HepG2 (cell line): ENCODE measurements around the gene NUDT6. TPM values are rescaled to one million over a fixed set of nuclear protein-coding genes. Genes with fewer than 3 reads are reported as not detected.

Experiments
- ATAC-seq: fragments of 200-7000 bp; cut with Tn5 transposase; 3 replicates; pipeline ENCODE4 v1.9.1; 2020; ENCODE audit warnings: mild to moderate bottlenecking, moderate library complexity
- BruUV-seq: library from RNA; stranded (reverse); fragments of 400-500 nt; replicated peaks from 2 replicates; lab custom pipeline; 2021; lab: Mats Ljungman, UMichigan
- CTCF ChIA-PET: fragments of 300-600 bp; formaldehyde crosslinking; extraction: SDS; loops from one replicate; lab custom pipeline; 2021; ENCODE audit warnings: low total read pairs, inconsistent platforms, low intra/inter-chr PET ratio; lab: Yijun Ruan, JAX
- POLR2A ChIA-PET: fragments of 350-600 bp; sonication (Branson Sonifier 250); formaldehyde crosslinking; loops from one replicate; lab custom pipeline; 2020; ENCODE audit warnings: antibody characterized with exemption, inconsistent platforms; lab: Yijun Ruan, JAX
- DNase-seq: peaks from one replicate; pipeline ENCODE4 v3.0.0-alpha.2; 2015; ENCODE audit warnings: low spot score
- FAIRE-seq: peaks from 3 replicates; lab custom pipeline; 2011; peaks lifted over from hg19 to GRCh38; lab: Jason Lieb, UNC
- H2AFZ ChIP-seq: one replicate; pipeline ENCODE4 v1.6.1; 2011; ENCODE audit warnings: low read length, inconsistent platforms
- H3K27ac ChIP-seq: fragments of 300-600 bp; 3 replicates; pipeline ENCODE4 v1.8.0; 2011; ENCODE audit warnings: mixed run types, mild to moderate bottlenecking, mixed read lengths, low read length, inconsistent platforms; ENCODE audit not compliant: insufficient read depth; ENCODE audit errors: extremely low read length
- H3K27me3 ChIP-seq, 2 experiments: fragments of 200-600 bp in 1 of 2; 2 replicates in 1 of 2; 3 replicates in 1 of 2; pipeline versions ENCODE4 v1.6.0 to v1.8.0; 2011; ENCODE audit warnings: low read length in 2 of 2, mild to moderate bottlenecking in 2 of 2, moderate library complexity in 2 of 2, inconsistent platforms in 1 of 2; ENCODE audit not compliant: insufficient read depth in 2 of 2, control insufficient read depth in 1 of 2
- H3K36me3 ChIP-seq, 2 experiments: fragments of 200-600 bp in 1 of 2; replicated peaks in 1 of 2; 2 replicates in 1 of 2; 3 replicates in 1 of 2; pipeline versions ENCODE4 v1.5.1 to v1.8.0; 2011; ENCODE audit warnings: low read length in 2 of 2, inconsistent platforms in 1 of 2; ENCODE audit not compliant: insufficient read depth in 2 of 2, control insufficient read depth in 1 of 2
- H3K4me1 ChIP-seq: 2 replicates; pipeline ENCODE4 v1.5.1; 2012; ENCODE audit warnings: low read length, inconsistent platforms; ENCODE audit not compliant: insufficient read depth
- H3K4me2 ChIP-seq: 2 replicates; pipeline ENCODE4 v1.6.0; 2011; ENCODE audit warnings: low read depth, low read length, inconsistent platforms
- H3K4me3 ChIP-seq, 3 experiments: fragments of 200-600 bp in 1 of 3; sonication (generic), shearing (Covaris generic) in 1 of 3; replicated peaks in 1 of 3; 2 replicates each; pipeline ENCODE4 v1.5.1; 2011 to 2016; ENCODE audit warnings: low read length in 3 of 3, inconsistent platforms in 2 of 3, low read depth in 2 of 3, mild to moderate bottlenecking in 2 of 3, control low read depth in 1 of 3, mixed read lengths in 1 of 3; ENCODE audit not compliant: insufficient read depth in 1 of 3
- H3K79me2 ChIP-seq: one replicate; pipeline ENCODE4 v1.6.1; 2011; ENCODE audit warnings: low read length, inconsistent platforms; ENCODE audit not compliant: insufficient read depth
- H3K9ac ChIP-seq: 2 replicates; pipeline ENCODE4 v1.6.0; 2011; ENCODE audit warnings: mild to moderate bottlenecking, low read depth, low read length, inconsistent platforms; ENCODE audit not compliant: insufficient read depth
- H3K9me3 ChIP-seq: 2 replicates; pipeline ENCODE4 v1.5.1; 2012; ENCODE audit warnings: mild to moderate bottlenecking, low read length
- H4K20me1 ChIP-seq: 2 replicates; pipeline ENCODE4 v1.6.0; 2011; ENCODE audit warnings: inconsistent platforms, mild to moderate bottlenecking, low read length, moderate library complexity; ENCODE audit not compliant: insufficient read depth
- E2F2 ChIP-seq: sonication (generic); formaldehyde crosslinking; IDR thresholded peaks from 2 replicates; pipeline ENCODE4 v1.4.0; 2020; ENCODE audit warnings: missing genetic modification reagents, borderline replicate concordance
- NFRKB ChIP-seq: fragments of 450-650 bp; IDR thresholded peaks from 2 replicates; pipeline ENCODE4 v1.6.1; 2017
- ZNF883 ChIP-seq: sonication (generic); formaldehyde crosslinking; IDR thresholded peaks from 2 replicates; pipeline ENCODE4 v1.5.1; 2020; ENCODE audit warnings: mild to moderate bottlenecking, missing genetic modification reagents; ENCODE audit errors: not compliant biosample characterization
- WGBS: methylation state at CpG from one replicate; pipeline ENCODE4 v1.1.6; 2017; ENCODE audit warnings: low lambda C conversion rate; 5-methylcytosine and 5-hydroxymethylcytosine counted together
- in situ Hi-C: cut with HindIII; loops from 2 replicates; pipeline ENCODE4 v1.10.0; 2017; ENCODE audit warnings: low pct_unique_long_range_greater_than_20kb; ENCODE audit not compliant: extremely low pct_ligation_motif_present
- intact Hi-C: fragments of 100-400 bp; cut with micrococcal nuclease; formaldehyde crosslinking; loops from one replicate; pipeline ENCODE4 v1.10.0; 2022; ENCODE audit not compliant: unreplicated experiment
- polyA plus RNA-seq, 8 experiments: library from polyadenylated mRNA; depleted of rRNA in 3 of 8; stranded (reverse) in 7 of 8; unstranded in 1 of 8; fragments of >200 nt; fragmentation: Illumina TruSeq in 4 of 8; extraction: Trizol in 4 of 8; gene quantifications; 2 replicates each; pipeline versions ENCODE4 v1.2.1 to v1.2.3, GENCODE V29; 2011 to 2016; ENCODE audit warnings: low read depth in 4 of 8, missing spikeins in 1 of 8, mixed read lengths in 1 of 8; ENCODE audit not compliant: insufficient read depth in 1 of 8
- total RNA-seq, 5 experiments: library from RNA; depleted of rRNA; stranded (reverse); fragments of >200 nt; fragmentation: Illumina TruSeq; extraction: Trizol; gene quantifications; 2 replicates each; pipeline ENCODE4 v1.2.3, GENCODE V29; 2016; ENCODE audit warnings: low read depth in 1 of 5

Gene NUDT6
- total and polyA plus RNA-seq, 2 of the 13 experiments (the other 11 are each of a cell fraction or from before 2014, with no cell fraction given), result 4.8 to 8.3 TPM

- Histone ChIP-seq H3K4me2 (no peak overlapping the region), H4K20me1 (no peaks in the 10 kb centered on the region), H3K79me2 (no peaks in the 10 kb centered on the region), H3K36me3 (no peaks in the 10 kb centered on the region), H2AFZ (no peak overlapping the region), H3K27ac (no peak overlapping the region), H3K27me3 (no peaks in the 10 kb centered on the region), H3K4me1 (no peaks in the 10 kb centered on the region), H3K4me3 (no peak overlapping the region), H3K9ac (no peak overlapping the region), H3K9me3 (no peaks in the 10 kb centered on the region)
- no TSS peak for BruUV-seq
- TF ChIP-seq E2F2 (CRISPR knock-in tag), result no peak
- no peak for TF ChIP-seq NFRKB
- in situ Hi-C loops (no loop called here), intact Hi-C loops (no loop called here)
- ATAC-seq, result no peak
- no peak for FAIRE-seq
- no peak for DNase-seq
- ChIA-PET POLR2A (no interaction called here), CTCF (no interaction called here)
Measured at GRCh38 chr4:122903766-122904288, 18.6 kb downstream of the NUDT6 start.

DNA sequence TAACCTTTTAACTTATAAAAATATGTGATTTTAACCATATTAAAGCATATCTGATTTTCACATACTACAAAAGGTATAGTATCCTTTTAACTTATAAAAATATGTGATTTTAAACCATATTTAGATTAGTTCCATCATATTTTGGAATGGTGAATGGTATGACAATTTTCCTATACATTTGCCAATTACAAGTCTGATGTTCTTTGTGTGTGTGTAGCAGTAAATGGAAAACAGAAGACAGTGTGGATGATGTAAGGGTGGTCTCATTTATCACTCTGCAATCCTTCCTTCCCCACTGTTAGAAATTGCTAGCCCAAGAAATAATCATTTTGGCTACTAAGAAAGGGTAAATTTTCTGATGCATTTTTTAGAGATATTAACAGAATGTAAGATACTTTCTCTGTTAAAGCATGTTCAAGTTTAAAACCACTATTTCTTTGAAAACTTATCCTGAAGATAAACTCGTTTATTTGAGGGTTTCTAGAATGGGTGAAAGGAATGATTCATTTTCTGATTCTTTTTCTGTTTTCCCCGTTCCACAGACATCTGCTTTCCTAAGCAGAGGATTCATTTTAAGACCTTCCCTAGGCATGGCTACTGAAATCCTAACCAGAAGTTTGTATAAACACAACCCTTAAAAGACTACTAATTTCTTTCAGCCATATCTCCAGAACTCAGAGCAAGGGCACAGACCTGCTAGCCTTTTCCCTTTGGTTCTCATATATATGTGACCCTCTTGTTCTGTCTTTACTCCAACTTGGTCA is 21.0 kb downstream of the NUDT6 start:
- H3K4me2 ChIP-seq, result no peak overlapping the region
- no peak for TF ChIP-seq ZNF883 (CRISPR knock-in tag)
- no TSS peak for BruUV-seq
- H2AFZ ChIP-seq, result no peak overlapping the region
- H3K9ac ChIP-seq, result no peak overlapping the region
- H3K36me3 ChIP-seq, result no peaks in the 10 kb centered on the region
- ChIA-PET POLR2A (no interaction called here), CTCF (no interaction called here)
- H4K20me1 ChIP-seq, result no peaks in the 10 kb centered on the region
- H3K27me3 ChIP-seq, result no peaks in the 10 kb centered on the region
- DNase-seq, result no peak
- H3K9me3 ChIP-seq, result no peaks in the 10 kb centered on the region
- no peak overlapping the region for H3K4me3 ChIP-seq
- ATAC-seq, result no peak
- 78% methylated on average over 2 of the region's 2 CpGs for WGBS
- no peak for FAIRE-seq
- in situ Hi-C loops, result no loop called here
- H3K79me2 ChIP-seq, result no peaks in the 10 kb centered on the region
- intact Hi-C loops, result no loop called here
- no peaks in the 10 kb centered on the region for H3K4me1 ChIP-seq
- H3K27ac ChIP-seq, result no peak overlapping the region
